ENCODE data around the gene RAP1A.

DNA sequence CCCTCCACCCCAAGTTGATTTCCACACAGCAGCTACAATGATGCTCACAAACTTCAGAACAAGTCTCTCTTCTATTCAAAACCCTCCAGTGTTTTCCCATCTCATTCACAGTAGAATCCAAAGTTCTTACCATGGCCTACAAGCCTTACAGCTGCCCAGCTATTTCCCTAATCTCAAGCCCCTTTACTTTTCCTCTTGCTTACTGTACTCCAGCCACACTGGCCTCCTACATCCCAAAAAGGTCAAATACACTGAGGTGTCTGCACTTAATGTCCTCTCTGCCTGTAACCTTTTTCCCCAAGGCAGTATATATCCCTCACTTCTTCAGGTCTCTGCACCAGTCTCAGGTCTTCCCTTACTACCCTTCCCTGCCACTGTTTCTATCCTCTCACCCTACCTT lies 2.6 kb downstream of the RAP1A start:
- TF ChIP-seq, protein P1, sequence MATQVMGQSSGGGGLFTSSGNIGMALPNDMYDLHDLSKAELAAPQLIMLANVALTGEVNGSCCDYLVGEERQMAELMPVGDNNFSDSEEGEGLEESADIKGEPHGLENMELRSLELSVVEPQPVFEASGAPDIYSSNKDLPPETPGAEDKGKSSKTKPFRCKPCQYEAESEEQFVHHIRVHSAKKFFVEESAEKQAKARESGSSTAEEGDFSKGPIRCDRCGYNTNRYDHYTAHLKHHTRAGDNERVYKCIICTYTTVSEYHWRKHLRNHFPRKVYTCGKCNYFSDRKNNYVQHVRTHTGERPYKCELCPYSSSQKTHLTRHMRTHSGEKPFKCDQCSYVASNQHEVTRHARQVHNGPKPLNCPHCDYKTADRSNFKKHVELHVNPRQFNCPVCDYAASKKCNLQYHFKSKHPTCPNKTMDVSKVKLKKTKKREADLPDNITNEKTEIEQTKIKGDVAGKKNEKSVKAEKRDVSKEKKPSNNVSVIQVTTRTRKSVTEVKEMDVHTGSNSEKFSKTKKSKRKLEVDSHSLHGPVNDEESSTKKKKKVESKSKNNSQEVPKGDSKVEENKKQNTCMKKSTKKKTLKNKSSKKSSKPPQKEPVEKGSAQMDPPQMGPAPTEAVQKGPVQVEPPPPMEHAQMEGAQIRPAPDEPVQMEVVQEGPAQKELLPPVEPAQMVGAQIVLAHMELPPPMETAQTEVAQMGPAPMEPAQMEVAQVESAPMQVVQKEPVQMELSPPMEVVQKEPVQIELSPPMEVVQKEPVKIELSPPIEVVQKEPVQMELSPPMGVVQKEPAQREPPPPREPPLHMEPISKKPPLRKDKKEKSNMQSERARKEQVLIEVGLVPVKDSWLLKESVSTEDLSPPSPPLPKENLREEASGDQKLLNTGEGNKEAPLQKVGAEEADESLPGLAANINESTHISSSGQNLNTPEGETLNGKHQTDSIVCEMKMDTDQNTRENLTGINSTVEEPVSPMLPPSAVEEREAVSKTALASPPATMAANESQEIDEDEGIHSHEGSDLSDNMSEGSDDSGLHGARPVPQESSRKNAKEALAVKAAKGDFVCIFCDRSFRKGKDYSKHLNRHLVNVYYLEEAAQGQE (IDR thresholded peaks at IDR 0.05), result no peak
- no peak for TF ChIP-seq JUND (IDR thresholded peaks at IDR 0.05)
- TF ChIP-seq RAD21 (IDR thresholded peaks at IDR 0.05), result peak in 1 of 2 donors; percentile 12
- TF ChIP-seq, protein P2, sequence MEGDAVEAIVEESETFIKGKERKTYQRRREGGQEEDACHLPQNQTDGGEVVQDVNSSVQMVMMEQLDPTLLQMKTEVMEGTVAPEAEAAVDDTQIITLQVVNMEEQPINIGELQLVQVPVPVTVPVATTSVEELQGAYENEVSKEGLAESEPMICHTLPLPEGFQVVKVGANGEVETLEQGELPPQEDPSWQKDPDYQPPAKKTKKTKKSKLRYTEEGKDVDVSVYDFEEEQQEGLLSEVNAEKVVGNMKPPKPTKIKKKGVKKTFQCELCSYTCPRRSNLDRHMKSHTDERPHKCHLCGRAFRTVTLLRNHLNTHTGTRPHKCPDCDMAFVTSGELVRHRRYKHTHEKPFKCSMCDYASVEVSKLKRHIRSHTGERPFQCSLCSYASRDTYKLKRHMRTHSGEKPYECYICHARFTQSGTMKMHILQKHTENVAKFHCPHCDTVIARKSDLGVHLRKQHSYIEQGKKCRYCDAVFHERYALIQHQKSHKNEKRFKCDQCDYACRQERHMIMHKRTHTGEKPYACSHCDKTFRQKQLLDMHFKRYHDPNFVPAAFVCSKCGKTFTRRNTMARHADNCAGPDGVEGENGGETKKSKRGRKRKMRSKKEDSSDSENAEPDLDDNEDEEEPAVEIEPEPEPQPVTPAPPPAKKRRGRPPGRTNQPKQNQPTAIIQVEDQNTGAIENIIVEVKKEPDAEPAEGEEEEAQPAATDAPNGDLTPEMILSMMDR (IDR thresholded peaks at IDR 0.05; ENCODE audit: low read depth, low read length, missing input control), result no peak
- no peak for TF ChIP-seq RXRA (IDR thresholded peaks at IDR 0.05)
- no peak for TF ChIP-seq NR2F2 (IDR thresholded peaks at IDR 0.05)
- TF ChIP-seq YY1 (IDR thresholded peaks at IDR 0.05), result no peak
- no peak for TF ChIP-seq ATF3 (IDR thresholded peaks at IDR 0.05)
- TF ChIP-seq, protein P3, sequence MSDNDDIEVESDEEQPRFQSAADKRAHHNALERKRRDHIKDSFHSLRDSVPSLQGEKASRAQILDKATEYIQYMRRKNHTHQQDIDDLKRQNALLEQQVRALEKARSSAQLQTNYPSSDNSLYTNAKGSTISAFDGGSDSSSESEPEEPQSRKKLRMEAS (IDR thresholded peaks at IDR 0.05), result no peak

Measured in liver (tissue), 3 donors.